ENCODE measurements around the gene NF2.

Gene NF2

GRCh38 chr22:29663180-29663821, 59.9 kb downstream of the NF2 start:
- no peak for TF ChIP-seq CTCF (conservative IDR thresholded peaks at IDR 0.05; ENCODE audit: control insufficient read depth, insufficient read depth, low read depth, low read length)
- no peak overlapping the region for H3K4me3 ChIP-seq (ENCODE audit: control insufficient read depth, low read depth, low read length)
- DNase-seq (ENCODE audit: low read depth): peak; percentile 6

GRCh38 chr22:29665486-29665885, 62.1 kb downstream of the NF2 start:
- no peak for DNase-seq (ENCODE audit: low read depth)
- no peak overlapping the region for H3K4me3 ChIP-seq (ENCODE audit: control insufficient read depth, low read depth, low read length)
- no peak for TF ChIP-seq CTCF (conservative IDR thresholded peaks at IDR 0.05; ENCODE audit: control insufficient read depth, insufficient read depth, low read depth, low read length)

- TF ChIP-seq CTCF (conservative IDR thresholded peaks at IDR 0.05; ENCODE audit: control insufficient read depth, insufficient read depth, low read depth, low read length): no peak
- H3K4me3 ChIP-seq (ENCODE audit: control insufficient read depth, low read depth, low read length): no peak overlapping the region
Observed at GRCh38 chr22:29668673-29669072, 65.2 kb downstream of the NF2 start.

GRCh38 chr22:29670626-29671025, 67.2 kb downstream of the NF2 start:
- no peak for DNase-seq (ENCODE audit: low read depth)
- no peak for TF ChIP-seq CTCF (conservative IDR thresholded peaks at IDR 0.05; ENCODE audit: control insufficient read depth, insufficient read depth, low read depth, low read length)
- no peak overlapping the region for H3K4me3 ChIP-seq (ENCODE audit: control insufficient read depth, low read depth, low read length)

More at GRCh38 chr22:29668673-29669072, 65.2 kb downstream of the NF2 start:
- no peak for DNase-seq (ENCODE audit: low read depth)

GRCh38 chr22:29673361-29674066, 70.1 kb downstream of the NF2 start:
- DNase-seq (ENCODE audit: low read depth): no peak
- TF ChIP-seq CTCF (conservative IDR thresholded peaks at IDR 0.05; ENCODE audit: control insufficient read depth, insufficient read depth, low read depth, low read length): no peak
- H3K4me3 ChIP-seq (ENCODE audit: control insufficient read depth, low read depth, low read length): no peak overlapping the region

- no peak overlapping the region for H3K4me3 ChIP-seq (ENCODE audit: control insufficient read depth, low read depth, low read length)
- TF ChIP-seq CTCF (conservative IDR thresholded peaks at IDR 0.05; ENCODE audit: control insufficient read depth, insufficient read depth, low read depth, low read length): no peak
- no peak for DNase-seq (ENCODE audit: low read depth)
Observed at GRCh38 chr22:29674121-29674520, 70.7 kb downstream of the NF2 start.
